ENCODE data around the gene CSF1R.

The CSF1R gene

GRCh38 chr5:150125334-150125733, 39.0 kb upstream of the CSF1R start:
- no peaks in the 10 kb centered on the region for H3K9me2 ChIP-seq (replicated peaks; ENCODE audit: control insufficient read depth, low read length)
- H4K20me1 ChIP-seq (ENCODE audit: control insufficient read depth, insufficient read depth, low read depth, low read length) = no peaks in the 10 kb centered on the region
- TF ChIP-seq CTCF (IDR thresholded peaks at IDR 0.05; ENCODE audit: low read depth, low read length, poor library complexity, severe bottlenecking) (no peak), EZH2phosphoT487 (IDR thresholded peaks at IDR 0.05; ENCODE audit: borderline replicate concordance, low read length) (no peak)
- no peak overlapping the region for H3K27ac ChIP-seq (ENCODE audit: low read depth, low read length)
- H3K9me3 ChIP-seq (ENCODE audit: control insufficient read depth, insufficient read depth, low read length) = no peaks in the 10 kb centered on the region
- H3K79me2 ChIP-seq (ENCODE audit: control insufficient read depth, low read length) = no peaks in the 10 kb centered on the region
- no peak overlapping the region for H3K4me2 ChIP-seq (ENCODE audit: low read length)
- no peaks in the 10 kb centered on the region for H3K27me3 ChIP-seq (ENCODE audit: control insufficient read depth, low read length)
- no peaks in the 10 kb centered on the region for H3K4me1 ChIP-seq (ENCODE audit: control insufficient read depth, low read length)
- no peaks in the 10 kb centered on the region for H3K36me3 ChIP-seq (ENCODE audit: control insufficient read depth, low read length)
- H3F3A ChIP-seq (ENCODE audit: control insufficient read depth, insufficient read depth) = no peaks in the 10 kb centered on the region
- no peak overlapping the region for H3K4me3 ChIP-seq (ENCODE audit: low read length)

GRCh38 chr5:150124596-150124995, 38.2 kb upstream of the CSF1R start:
- H3K36me3 ChIP-seq (ENCODE audit: control insufficient read depth, low read length) = no peaks in the 10 kb centered on the region
- no peaks in the 10 kb centered on the region for H4K20me1 ChIP-seq (ENCODE audit: control insufficient read depth, insufficient read depth, low read depth, low read length)
- no peak overlapping the region for H3K27ac ChIP-seq (ENCODE audit: low read depth, low read length)
- no peaks in the 10 kb centered on the region for H3K79me2 ChIP-seq (ENCODE audit: control insufficient read depth, low read length)
- no peaks in the 10 kb centered on the region for H3K9me3 ChIP-seq (ENCODE audit: control insufficient read depth, insufficient read depth, low read length)
- H3K27me3 ChIP-seq (ENCODE audit: control insufficient read depth, low read length) = no peaks in the 10 kb centered on the region
- no peak overlapping the region for H3K4me2 ChIP-seq (ENCODE audit: low read length)
- no peaks in the 10 kb centered on the region for H3K9me2 ChIP-seq (replicated peaks; ENCODE audit: control insufficient read depth, low read length)
- H3F3A ChIP-seq (ENCODE audit: control insufficient read depth, insufficient read depth) = no peaks in the 10 kb centered on the region
- TF ChIP-seq EZH2phosphoT487 (IDR thresholded peaks at IDR 0.05; ENCODE audit: borderline replicate concordance, low read length) (no peak), CTCF (IDR thresholded peaks at IDR 0.05; ENCODE audit: low read depth, low read length, poor library complexity, severe bottlenecking) (no peak)
- no peaks in the 10 kb centered on the region for H3K4me1 ChIP-seq (ENCODE audit: control insufficient read depth, low read length)
- H3K4me3 ChIP-seq (ENCODE audit: low read length) = no peak overlapping the region

- no peaks in the 10 kb centered on the region for H3K36me3 ChIP-seq (ENCODE audit: control insufficient read depth, low read length)
- H3K9me2 ChIP-seq (replicated peaks; ENCODE audit: control insufficient read depth, low read length) = no peaks in the 10 kb centered on the region
- no peaks in the 10 kb centered on the region for H3K9me3 ChIP-seq (ENCODE audit: control insufficient read depth, insufficient read depth, low read length)
- no peaks in the 10 kb centered on the region for H3K4me1 ChIP-seq (ENCODE audit: control insufficient read depth, low read length)
- no peaks in the 10 kb centered on the region for H4K20me1 ChIP-seq (ENCODE audit: control insufficient read depth, insufficient read depth, low read depth, low read length)
- H3F3A ChIP-seq (ENCODE audit: control insufficient read depth, insufficient read depth) = no peaks in the 10 kb centered on the region
- no peak overlapping the region for H3K4me2 ChIP-seq (ENCODE audit: low read length)
- no peaks in the 10 kb centered on the region for H3K27me3 ChIP-seq (ENCODE audit: control insufficient read depth, low read length)
- no peak overlapping the region for H3K4me3 ChIP-seq (ENCODE audit: low read length)
- H3K79me2 ChIP-seq (ENCODE audit: control insufficient read depth, low read length) = no peaks in the 10 kb centered on the region
- TF ChIP-seq EZH2phosphoT487 (IDR thresholded peaks at IDR 0.05; ENCODE audit: borderline replicate concordance, low read length) (no peak), CTCF (IDR thresholded peaks at IDR 0.05; ENCODE audit: low read depth, low read length, poor library complexity, severe bottlenecking) (no peak)
- no peak overlapping the region for H3K27ac ChIP-seq (ENCODE audit: low read depth, low read length)
Measured at GRCh38 chr5:150124111-150124557, 37.8 kb upstream of the CSF1R start.

- H3K9me2 ChIP-seq (replicated peaks; ENCODE audit: control insufficient read depth, low read length) = no peaks in the 10 kb centered on the region
- H3K27me3 ChIP-seq (ENCODE audit: control insufficient read depth, low read length) = no peaks in the 10 kb centered on the region
- no peaks in the 10 kb centered on the region for H3K9me3 ChIP-seq (ENCODE audit: control insufficient read depth, insufficient read depth, low read length)
- no peaks in the 10 kb centered on the region for H3K4me1 ChIP-seq (ENCODE audit: control insufficient read depth, low read length)
- H3K27ac ChIP-seq (ENCODE audit: low read depth, low read length) = no peak overlapping the region
- no peaks in the 10 kb centered on the region for H3F3A ChIP-seq (ENCODE audit: control insufficient read depth, insufficient read depth)
- no peaks in the 10 kb centered on the region for H3K79me2 ChIP-seq (ENCODE audit: control insufficient read depth, low read length)
- no peak overlapping the region for H3K4me2 ChIP-seq (ENCODE audit: low read length)
- TF ChIP-seq CTCF (IDR thresholded peaks at IDR 0.05; ENCODE audit: low read depth, low read length, poor library complexity, severe bottlenecking) (no peak), EZH2phosphoT487 (IDR thresholded peaks at IDR 0.05; ENCODE audit: borderline replicate concordance, low read length) (no peak)
- H3K4me3 ChIP-seq (ENCODE audit: low read length) = no peak overlapping the region
- no peaks in the 10 kb centered on the region for H3K36me3 ChIP-seq (ENCODE audit: control insufficient read depth, low read length)
- no peaks in the 10 kb centered on the region for H4K20me1 ChIP-seq (ENCODE audit: control insufficient read depth, insufficient read depth, low read depth, low read length)
Measured at GRCh38 chr5:150123542-150123941, 37.2 kb upstream of the CSF1R start.

Data from DOHH2 (cell line).